OCI-LY1 (cell line): ENCODE data around the gene CLEC4F.

Experiments
- CTCF ChIP-seq: fragments of 200-600 bp; sonication (generic), shearing (Covaris generic); IDR thresholded peaks from 2 replicates; pipeline ENCODE4 v1.5.1; 2017; ENCODE audit warnings: mild to moderate bottlenecking, antibody characterized with exemption, low read length, moderate library complexity, mixed read lengths
- EZH2 ChIP-seq: fragments of 200-600 bp; sonication (generic), shearing (Covaris generic); IDR thresholded peaks from 2 replicates; pipeline ENCODE4 v1.8.0; 2017; ENCODE audit warnings: borderline replicate concordance, mixed run types, mild to moderate bottlenecking, antibody characterized with exemption, low read length, moderate library complexity, mixed read lengths

GRCh38 chr2:70775141-70775540 lies 45.3 kb downstream of the CLEC4F start:
- TF ChIP-seq CTCF (no peak), EZH2 (no peak)
